Measurements from ENCODE around the gene MRC2. TPM values are rescaled to one million over a fixed set of nuclear protein-coding genes. Genes with fewer than 3 reads are reported as not detected.

Gene MRC2
- total RNA-seq, 1 experiment from 2014 or later: 10.7 TPM

DNA sequence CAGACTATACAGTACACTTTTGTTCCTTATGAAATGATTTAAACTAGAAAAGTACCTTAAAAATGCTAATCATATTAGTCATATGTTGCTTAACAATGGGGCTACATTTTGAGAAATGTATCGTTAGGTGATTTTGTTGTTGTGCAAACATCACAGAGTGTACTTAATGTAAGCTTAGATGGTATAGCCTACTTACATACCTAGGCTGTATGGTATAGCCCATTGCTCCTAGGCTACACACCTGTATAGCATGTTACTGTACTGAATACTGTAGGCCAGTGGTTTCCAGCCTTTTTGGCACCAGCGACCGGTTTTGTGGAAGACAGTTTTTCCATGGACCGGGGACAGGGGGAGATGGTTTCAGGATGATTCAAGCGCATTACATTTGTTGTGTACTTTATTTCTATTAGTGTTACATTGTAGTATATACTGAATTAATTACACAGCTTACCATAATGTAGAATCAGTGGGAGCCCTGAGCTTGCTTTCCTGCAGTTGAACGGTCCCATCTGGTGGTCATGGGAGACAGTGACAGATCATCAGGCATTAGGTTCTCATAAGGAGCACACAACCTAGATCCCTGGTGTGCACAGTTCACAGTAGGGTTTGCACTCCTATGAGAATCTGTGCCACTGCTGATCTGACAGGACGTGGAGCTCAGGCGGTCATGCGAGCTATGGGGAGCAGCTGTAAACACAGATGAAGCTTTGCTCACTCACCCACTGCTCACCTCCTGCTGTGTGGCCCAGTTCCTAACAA lies 35.0 kb upstream of the MRC2 start:
- TF ChIP-seq RAD21 (IDR thresholded peaks at IDR 0.05; ENCODE audit: low read depth) (peak; percentile 40; the same call in 1 of the 2 replicates), TCF7L2 (IDR thresholded peaks at IDR 0.05; ENCODE audit: borderline replicate concordance, extremely low read depth, insufficient read depth, insufficient read length) (no peak), ZBTB33 (IDR thresholded peaks at IDR 0.05; ENCODE audit: extremely low read depth, insufficient replicate concordance, low read length) (no peak), ZFX (IDR thresholded peaks at IDR 0.05) (no peak), YY1 (IDR thresholded peaks at IDR 0.05; ENCODE audit: extremely low read depth, insufficient replicate concordance, low read depth, low read length) (no peak), EZH2 (IDR thresholded peaks at IDR 0.05) (no peak), CBX3 (IDR thresholded peaks at IDR 0.05; ENCODE audit: low read depth) (no peak), EZH2phosphoT487 (IDR thresholded peaks at IDR 0.05; ENCODE audit: borderline replicate concordance) (no peak), CEBPB (IDR thresholded peaks at IDR 0.05; ENCODE audit: low read depth) (no peak), POLR2A (IDR thresholded peaks at IDR 0.05; ENCODE audit: borderline replicate concordance, extremely low read depth, insufficient read depth, insufficient read length) (no peak), JUND (IDR thresholded peaks at IDR 0.05) (no peak), SIN3A (IDR thresholded peaks at IDR 0.05; ENCODE audit: low read depth) (no peak), SRF (IDR thresholded peaks at IDR 0.05; ENCODE audit: low read depth) (no peak), SP1 (IDR thresholded peaks at IDR 0.05; ENCODE audit: low read depth) (no peak), EGR1 (IDR thresholded peaks at IDR 0.05; ENCODE audit: low read depth) (no peak), ELF1 (IDR thresholded peaks at IDR 0.05; ENCODE audit: borderline replicate concordance, low read depth) (no peak)
- TF ChIP-seq, protein P1, sequence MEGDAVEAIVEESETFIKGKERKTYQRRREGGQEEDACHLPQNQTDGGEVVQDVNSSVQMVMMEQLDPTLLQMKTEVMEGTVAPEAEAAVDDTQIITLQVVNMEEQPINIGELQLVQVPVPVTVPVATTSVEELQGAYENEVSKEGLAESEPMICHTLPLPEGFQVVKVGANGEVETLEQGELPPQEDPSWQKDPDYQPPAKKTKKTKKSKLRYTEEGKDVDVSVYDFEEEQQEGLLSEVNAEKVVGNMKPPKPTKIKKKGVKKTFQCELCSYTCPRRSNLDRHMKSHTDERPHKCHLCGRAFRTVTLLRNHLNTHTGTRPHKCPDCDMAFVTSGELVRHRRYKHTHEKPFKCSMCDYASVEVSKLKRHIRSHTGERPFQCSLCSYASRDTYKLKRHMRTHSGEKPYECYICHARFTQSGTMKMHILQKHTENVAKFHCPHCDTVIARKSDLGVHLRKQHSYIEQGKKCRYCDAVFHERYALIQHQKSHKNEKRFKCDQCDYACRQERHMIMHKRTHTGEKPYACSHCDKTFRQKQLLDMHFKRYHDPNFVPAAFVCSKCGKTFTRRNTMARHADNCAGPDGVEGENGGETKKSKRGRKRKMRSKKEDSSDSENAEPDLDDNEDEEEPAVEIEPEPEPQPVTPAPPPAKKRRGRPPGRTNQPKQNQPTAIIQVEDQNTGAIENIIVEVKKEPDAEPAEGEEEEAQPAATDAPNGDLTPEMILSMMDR (IDR thresholded peaks at IDR 0.05 in 2 of 3, conservative IDR thresholded peaks at IDR 0.05 in 1 of 3; ENCODE audit: borderline replicate concordance in 1 of 3, insufficient read depth in 1 of 3, low read depth in 2 of 3, low read length in 2 of 3): 0 out of 6 replicates have a peak, but pooled peaks of 2 of the 3 experiments have one; percentile 7 to 9
- Histone ChIP-seq H4K20me1 (ENCODE audit: insufficient read depth) (no peaks in the 10 kb centered on the region; the same call in 1 of the 2 replicates), H3K9ac (ENCODE audit: low read length) (no peak overlapping the region), H3K4me3 (replicated peaks in 1 of 2; ENCODE audit: low read depth in 1 of 2, low read length in 2 of 2) (no peak overlapping the region), H3K4me2 (ENCODE audit: low read length) (no peak overlapping the region), H2AFZ (ENCODE audit: low read depth, low read length, poor library complexity, severe bottlenecking) (no peak overlapping the region), H3K27ac (ENCODE audit: low read depth, low read length) (no peak overlapping the region), H3K9me3 (ENCODE audit: control insufficient read depth in 1 of 2, insufficient read depth in 1 of 2, low read depth in 1 of 2, low read length in 2 of 2) (peaks cover 0 to 5% of the 10 kb centered on the region in 2 experiments; a peak in 1 of 4 replicates), H3K9me2 (ENCODE audit: insufficient read depth) (no peaks in the 10 kb centered on the region), H3K79me2 (ENCODE audit: insufficient read depth, low read length) (no peaks in the 10 kb centered on the region; the same call in 1 of the 2 replicates), H3K27me3 (ENCODE audit: insufficient read depth, low read length) (no peaks in the 10 kb centered on the region), H3K36me3 (ENCODE audit: control insufficient read depth in 1 of 2, insufficient read depth in 2 of 2, low read length in 2 of 2) (peaks cover 18 to 23% of the 10 kb centered on the region in 2 experiments), H3K4me1 (ENCODE audit: control insufficient read depth in 1 of 2, insufficient read depth in 2 of 2, low read length in 2 of 2) (no peaks in the 10 kb centered on the region)
- no TSS peak for BruUV-seq (replicated peaks)
- ChIA-PET CTCF (interaction anchor here (1.0 kb wide), 1 partner anchor 171 kb away, joined by 3 read pairs; no protein-coding TSS in a partner anchor), POLR2A (no interaction called here), RAD21 (ENCODE audit: low non-redundant PET in 1 of 2, low total read pairs in 2 of 2, uncharacterized antibody in 2 of 2, unreplicated experiment in 2 of 2) (interaction anchor here in 1 of 2 experiments (1.0 kb wide), 1 partner anchor 40 kb away, joined by 4 read pairs; no protein-coding TSS in a partner anchor)
- intact Hi-C loops (cut with micrococcal nuclease): no loop called here
- DNase-seq (ENCODE audit: low read depth, low spot score) (no peak), ATAC-seq (peak; percentile 50)
